Activated T-cell treated with anti-CD3 and anti-CD28 coated beads, Interleukin-2, amount 50 U/mL, for 24 hours (primary cell): Measurements from ENCODE around the gene SLC25A42.
"Not testable (repeated sequence)": the region's sequence is repeated elsewhere in the genome, so short reads cannot be mapped to it uniquely, and the experiment has no call there.

ENCODE experiments used
- DNase-seq: peaks from one replicate; pipeline ENCODE4 v3.0.0-alpha.2; 2020
- H3K27ac Mint-ChIP-seq: 2 replicates; pipeline ENCODE4 v1.8.0; 2020; ENCODE audit warnings: mild to moderate bottlenecking, mixed read lengths
- H3K27me3 Mint-ChIP-seq: 2 replicates; pipeline ENCODE4 v1.8.0; 2020; ENCODE audit warnings: mixed read lengths
- H3K36me3 Mint-ChIP-seq: 2 replicates; pipeline ENCODE4 v1.8.0; 2020; ENCODE audit warnings: low read depth, mixed read lengths
- H3K4me1 Mint-ChIP-seq: 2 replicates; pipeline ENCODE4 v1.8.0; 2020; ENCODE audit warnings: low read depth, mixed read lengths
- H3K4me3 Mint-ChIP-seq: 2 replicates; pipeline ENCODE4 v1.8.0; 2020; ENCODE audit warnings: mild to moderate bottlenecking, moderate library complexity, mixed read lengths
- H3K9me3 Mint-ChIP-seq: 2 replicates; pipeline ENCODE4 v1.8.0; 2020; ENCODE audit warnings: mixed read lengths

The SLC25A42 gene

GRCh38 chr19:19138109-19138981, 74.6 kb downstream of the SLC25A42 start, which contains the start of gene TMEM161A:
Gene TMEM161A, minus strand, starts transcription at chr19:19138478. Its CDS starts 50 bp downstream, at chr19:19138428.
- H3K4me3 Mint-ChIP-seq = peak within 1 kb of the TSS; percentile 93
- peak; percentile 97 for DNase-seq
- H3K4me1 Mint-ChIP-seq = peaks cover 32% of the 10 kb centered on the region
- no peaks in the 10 kb centered on the region for H3K27me3 Mint-ChIP-seq
- H3K9me3 Mint-ChIP-seq = no peaks in the 10 kb centered on the region
- H3K27ac Mint-ChIP-seq = peak within 1 kb of the TSS; percentile 97
- peaks cover 12% of the 10 kb centered on the region for H3K36me3 Mint-ChIP-seq

GRCh38 chr19:19139876-19140229, 76.1 kb downstream of the SLC25A42 start:
- H3K9me3 Mint-ChIP-seq = no peaks in the 10 kb centered on the region
- H3K36me3 Mint-ChIP-seq = peaks cover 5% of the 10 kb centered on the region
- no peaks in the 10 kb centered on the region for H3K27me3 Mint-ChIP-seq
- H3K4me3 Mint-ChIP-seq = no peak overlapping the region
- DNase-seq = no peak
- H3K4me1 Mint-ChIP-seq = peaks cover 30% of the 10 kb centered on the region
- no peak overlapping the region for H3K27ac Mint-ChIP-seq

- Mint-ChIP-seq H3K4me1 (peaks cover 25% of the 10 kb centered on the region), H3K27me3 (no peaks in the 10 kb centered on the region), H3K9me3 (no peaks in the 10 kb centered on the region), H3K4me3 (no peak overlapping the region), H3K27ac (no peak overlapping the region), H3K36me3 (peaks cover 5% of the 10 kb centered on the region)
- no peak for DNase-seq
These were observed 76.7 kb downstream of the SLC25A42 start for GRCh38 chr19:19140476-19140875.

- no peak for DNase-seq
- Mint-ChIP-seq H3K9me3 (no peaks in the 10 kb centered on the region), H3K27me3 (no peaks in the 10 kb centered on the region), H3K36me3 (peaks cover 9% of the 10 kb centered on the region), H3K4me3 (no peak overlapping the region), H3K4me1 (peaks cover 20% of the 10 kb centered on the region), H3K27ac (no peak overlapping the region)
These were observed 78.6 kb downstream of the SLC25A42 start for GRCh38 chr19:19142347-19142746.

- no peak overlapping the region for H3K4me3 Mint-ChIP-seq
- no peak overlapping the region for H3K27ac Mint-ChIP-seq
- H3K9me3 Mint-ChIP-seq = no peaks in the 10 kb centered on the region
- H3K27me3 Mint-ChIP-seq = no peaks in the 10 kb centered on the region
- DNase-seq = no peak
- no peaks in the 10 kb centered on the region for H3K4me1 Mint-ChIP-seq
- peaks cover 21% of the 10 kb centered on the region for H3K36me3 Mint-ChIP-seq
These were observed 81.5 kb downstream of the SLC25A42 start for GRCh38 chr19:19145281-19145680.

- H3K4me3 Mint-ChIP-seq = no peak overlapping the region
- peaks cover 21% of the 10 kb centered on the region for H3K36me3 Mint-ChIP-seq
- no peaks in the 10 kb centered on the region for H3K4me1 Mint-ChIP-seq
- peak; percentile 94 for DNase-seq
- no peak overlapping the region for H3K27ac Mint-ChIP-seq
- H3K9me3 Mint-ChIP-seq = no peaks in the 10 kb centered on the region
- no peaks in the 10 kb centered on the region for H3K27me3 Mint-ChIP-seq
These were observed 82.2 kb downstream of the SLC25A42 start for GRCh38 chr19:19145684-19146608.

GRCh38 chr19:19146865-19147264, 83.1 kb downstream of the SLC25A42 start:
- Mint-ChIP-seq H3K36me3 (peaks cover 21% of the 10 kb centered on the region), H3K27ac (no peak overlapping the region), H3K27me3 (no peaks in the 10 kb centered on the region), H3K4me1 (no peaks in the 10 kb centered on the region), H3K9me3 (no peaks in the 10 kb centered on the region), H3K4me3 (no peak overlapping the region)
- DNase-seq = no peak

GRCh38 chr19:19147344-19147743, 83.5 kb downstream of the SLC25A42 start:
- Mint-ChIP-seq H3K4me3 (no peak overlapping the region), H3K4me1 (no peaks in the 10 kb centered on the region), H3K9me3 (no peaks in the 10 kb centered on the region), H3K27ac (no peak overlapping the region), H3K27me3 (no peaks in the 10 kb centered on the region), H3K36me3 (peaks cover 21% of the 10 kb centered on the region)
- no peak for DNase-seq

GRCh38 chr19:19148504-19148903, 84.7 kb downstream of the SLC25A42 start:
- H3K36me3 Mint-ChIP-seq = peaks cover 21% of the 10 kb centered on the region
- H3K4me1 Mint-ChIP-seq, H3K4me3 Mint-ChIP-seq, H3K9me3 Mint-ChIP-seq, H3K27ac Mint-ChIP-seq, H3K27me3 Mint-ChIP-seq, DNase-seq: not testable (repeated sequence)

GRCh38 chr19:19149435-19149834, 85.6 kb downstream of the SLC25A42 start:
- H3K27ac Mint-ChIP-seq = no peak overlapping the region
- H3K36me3 Mint-ChIP-seq = peaks cover 21% of the 10 kb centered on the region
- no peaks in the 10 kb centered on the region for H3K4me1 Mint-ChIP-seq
- H3K4me3 Mint-ChIP-seq = no peak overlapping the region
- DNase-seq = no peak
- H3K27me3 Mint-ChIP-seq = no peaks in the 10 kb centered on the region
- H3K9me3 Mint-ChIP-seq = no peaks in the 10 kb centered on the region

- H3K27me3 Mint-ChIP-seq = no peaks in the 10 kb centered on the region
- no peaks in the 10 kb centered on the region for H3K4me1 Mint-ChIP-seq
- no peak overlapping the region for H3K27ac Mint-ChIP-seq
- H3K36me3 Mint-ChIP-seq = peaks cover 28% of the 10 kb centered on the region
- H3K9me3 Mint-ChIP-seq = no peaks in the 10 kb centered on the region
- DNase-seq = no peak
- no peak overlapping the region for H3K4me3 Mint-ChIP-seq
These were observed 87.6 kb downstream of the SLC25A42 start for GRCh38 chr19:19151418-19151817.

GRCh38 chr19:19152668-19153384, 89.0 kb downstream of the SLC25A42 start:
- Mint-ChIP-seq H3K27me3 (no peaks in the 10 kb centered on the region), H3K27ac (no peak overlapping the region), H3K9me3 (no peaks in the 10 kb centered on the region), H3K4me3 (no peak overlapping the region), H3K4me1 (no peaks in the 10 kb centered on the region), H3K36me3 (peaks cover 27% of the 10 kb centered on the region)
- no peak for DNase-seq

GRCh38 chr19:19154768-19155494, 91.1 kb downstream of the SLC25A42 start:
- peaks cover 15% of the 10 kb centered on the region for H3K36me3 Mint-ChIP-seq
- H3K4me3 Mint-ChIP-seq = no peak overlapping the region
- H3K9me3 Mint-ChIP-seq = no peaks in the 10 kb centered on the region
- H3K4me1 Mint-ChIP-seq = no peaks in the 10 kb centered on the region
- no peak overlapping the region for H3K27ac Mint-ChIP-seq
- no peak for DNase-seq
- H3K27me3 Mint-ChIP-seq = no peaks in the 10 kb centered on the region
